ENCODE results near the gene GGCT. TPM values are rescaled to one million over a fixed set of nuclear protein-coding genes. Genes with fewer than 3 reads are reported as not detected.
A peak's percentile ranks its signal among the peaks of the same experiment; 100 is the strongest.
"Not testable (repeated sequence)": the region's sequence is repeated elsewhere in the genome, so short reads cannot be mapped to it uniquely, and the experiment has no call there.

Gene GGCT
- total RNA-seq, 1 donor from 2014 or later: 33.4 TPM

GRCh38 chr7:30515761-30516160, 11.1 kb upstream of the GGCT start:
- DNase-seq (ENCODE audit: low read depth in 2 of 2): no peak

- DNase-seq (ENCODE audit: low read depth in 2 of 2): no peak
Observed at GRCh38 chr7:30514776-30515175, 10.1 kb upstream of the GGCT start.

- DNase-seq (ENCODE audit: low read depth in 2 of 2): no peak
Observed at GRCh38 chr7:30514177-30514576, 9.5 kb upstream of the GGCT start.

- DNase-seq (ENCODE audit: low read depth in 2 of 2): no peak
Observed at GRCh38 chr7:30513762-30514161, 9.1 kb upstream of the GGCT start.

GRCh38 chr7:30511973-30512662, 7.5 kb upstream of the GGCT start:
- no peak for DNase-seq (ENCODE audit: low read depth in 2 of 2)

- no peak for DNase-seq (ENCODE audit: low read depth in 2 of 2)
Observed at GRCh38 chr7:30511494-30511893, 6.9 kb upstream of the GGCT start.

GRCh38 chr7:30510124-30511075, 5.8 kb upstream of the GGCT start:
- peak; percentile 46 to 64 for DNase-seq (ENCODE audit: low read depth in 2 of 2)

GRCh38 chr7:30509171-30509857, 4.7 kb upstream of the GGCT start:
- DNase-seq (ENCODE audit: low read depth in 2 of 2): not testable (repeated sequence)

GRCh38 chr7:30507346-30507900, 2.8 kb upstream of the GGCT start:
- not testable (repeated sequence) for DNase-seq (ENCODE audit: low read depth in 2 of 2)

GRCh38 chr7:30505174-30505697, 607 bp upstream of the GGCT start:
- DNase-seq (ENCODE audit: low read depth in 2 of 2): no peak

- DNase-seq (ENCODE audit: low read depth in 2 of 2): no peak
Observed at GRCh38 chr7:30503274-30504212, 1.1 kb downstream of the GGCT start.

- DNase-seq (ENCODE audit: low read depth in 2 of 2): no peak
Observed at GRCh38 chr7:30502470-30503251, 2.0 kb downstream of the GGCT start.

- DNase-seq (ENCODE audit: low read depth in 2 of 2): no peak
Observed at GRCh38 chr7:30501264-30501663, 3.4 kb downstream of the GGCT start.

- DNase-seq (ENCODE audit: low read depth in 2 of 2): no peak
Observed at GRCh38 chr7:30493228-30493627, 11.4 kb downstream of the GGCT start.

GRCh38 chr7:30491417-30491816, 13.2 kb downstream of the GGCT start:
- DNase-seq (ENCODE audit: low read depth in 2 of 2): no peak

- no peak for DNase-seq (ENCODE audit: low read depth in 2 of 2)
Observed at GRCh38 chr7:30487371-30487770, 17.3 kb downstream of the GGCT start.

GRCh38 chr7:30485667-30486066, 19.0 kb downstream of the GGCT start:
- no peak for DNase-seq (ENCODE audit: low read depth in 2 of 2)

- DNase-seq (ENCODE audit: low read depth in 2 of 2): not testable (repeated sequence)
Observed at GRCh38 chr7:30481416-30481815, 23.2 kb downstream of the GGCT start.

Measured in dermis microvascular lymphatic vessel endothelial cell (primary cell).